ENCODE measurements around the gene TAF3. TPM values are rescaled to one million over a fixed set of nuclear protein-coding genes. Genes with fewer than 3 reads are reported as not detected.
A peak's percentile ranks its signal among the peaks of the same experiment; 100 is the strongest.

Gene TAF3
- total and polyA plus RNA-seq, 11 donors: 5.7 to 14.0 (median 10.3) TPM

- intact Hi-C loops (cut with DNase I): no loop called here
- H3K4me3 ChIP-seq: peak overlapping the region; percentile 19 to 59 (median 46)
- 2 to 5% (median 4%) methylated on average over 41 to 51 of the region's 51 CpGs for WGBS, 4 donors
- no peak overlapping the region for H3K27ac ChIP-seq
- DNase-seq (peak in 1 of 5 donors; percentile 28), ATAC-seq (no peak)
- peaks cover 74 to 100% (median 99%) of the 10 kb centered on the region in 9 donors for H3K27me3 ChIP-seq
- no peaks in the 10 kb centered on the region for H3K36me3 ChIP-seq
- H3K4me1 ChIP-seq: peaks cover 4 to 74% (median 51%) of the 10 kb centered on the region in 12 donors
- no peaks in the 10 kb centered on the region for H3K9me3 ChIP-seq
- no peak for TF ChIP-seq POLR2A (IDR thresholded peaks at IDR 0.05)
- TF ChIP-seq CTCF (IDR thresholded peaks at IDR 0.05): no peak
Observed at GRCh38 chr10:8049045-8049864, 230.9 kb downstream of the TAF3 start.

- no peaks in the 10 kb centered on the region for H3K9me3 ChIP-seq
- H3K36me3 ChIP-seq: no peaks in the 10 kb centered on the region
- WGBS, 4 donors: 1 to 2% (median 1%) methylated on average over 57 to 68 of the region's 68 CpGs
- peak overlapping the region; percentile 19 to 59 (median 46) for H3K4me3 ChIP-seq
- TF ChIP-seq CTCF (IDR thresholded peaks at IDR 0.05) (no peak), POLR2A (IDR thresholded peaks at IDR 0.05) (no peak)
- H3K27me3 ChIP-seq: peaks cover 70 to 100% (median 98%) of the 10 kb centered on the region in 9 donors
- peak overlapping the region in 2 of 12 donors; percentile 1 to 25 for H3K27ac ChIP-seq
- H3K4me1 ChIP-seq: peaks cover 4 to 74% (median 50%) of the 10 kb centered on the region in 12 donors
- ATAC-seq (no peak), DNase-seq (no peak)
- intact Hi-C loops (cut with DNase I): loop anchor here in 6 of 10 donors (5.0 to 10.0 kb wide), 6 partner anchors 225 to 425 kb away; no protein-coding TSS in a partner anchor
Observed at GRCh38 chr10:8049865-8050555, 231.7 kb downstream of the TAF3 start.

GRCh38 chr10:8050556-8051108, 232.3 kb downstream of the TAF3 start:
- no peak for DNase-seq
- intact Hi-C loops (cut with DNase I): loop anchor here in 6 of 10 donors (5.0 to 10.0 kb wide), 6 partner anchors 224 to 424 kb away; no protein-coding TSS in a partner anchor
- TF ChIP-seq CTCF (IDR thresholded peaks at IDR 0.05): no peak

More at GRCh38 chr10:8050556-8051108, 232.3 kb downstream of the TAF3 start:
- WGBS, 4 donors: 0 to 3% (median 1%) methylated on average over 23 to 60 of the region's 60 CpGs
- ATAC-seq: no peak
- no peaks in the 10 kb centered on the region for H3K36me3 ChIP-seq
- H3K27ac ChIP-seq: peak overlapping the region in 3 of 12 donors; percentile 1 to 25 (median 7)
- peaks cover 67 to 99% (median 98%) of the 10 kb centered on the region in 9 donors for H3K27me3 ChIP-seq
- H3K9me3 ChIP-seq: no peaks in the 10 kb centered on the region
- H3K4me3 ChIP-seq: peak overlapping the region; percentile 19 to 59 (median 46)
- peaks cover 4 to 73% (median 47%) of the 10 kb centered on the region in 12 donors for H3K4me1 ChIP-seq
